HepG2 (cell line): ENCODE measurements around the gene SLC12A9. TPM values are rescaled to one million over a fixed set of nuclear protein-coding genes. Genes with fewer than 3 reads are reported as not detected.

Experiments used
- ATF7-NPFF ChIP-seq: sonication (generic); formaldehyde crosslinking; IDR thresholded peaks from 2 replicates; pipeline ENCODE4 v1.8.1; 2023; ENCODE audit warnings: mild to moderate bottlenecking, low read depth, missing genetic modification reagents, moderate library complexity
- ELF3 ChIP-seq: IDR thresholded peaks from 2 replicates; pipeline ENCODE4 v1.6.1; 2016; ENCODE audit warnings: missing genetic modification reagents, missing compliant biosample characterization
- FOXM1 ChIP-seq: sonication (generic); formaldehyde crosslinking; IDR thresholded peaks from 2 replicates; pipeline ENCODE4 v1.5.0; 2020; ENCODE audit warnings: missing genetic modification reagents
- IRF9 ChIP-seq: sonication (generic); formaldehyde crosslinking; IDR thresholded peaks from 2 replicates; pipeline ENCODE4 v1.8.0; 2022; ENCODE audit warnings: missing genetic modification reagents, mild to moderate bottlenecking, borderline replicate concordance
- NFATC3 ChIP-seq: sonication (generic); formaldehyde crosslinking; IDR thresholded peaks from 2 replicates; pipeline ENCODE4 v1.5.1; 2020; ENCODE audit warnings: mild to moderate bottlenecking, missing genetic modification reagents
- NFIC ChIP-seq: IDR thresholded peaks from 2 replicates; pipeline ENCODE4 v1.6.1; 2012; ENCODE audit warnings: mild to moderate bottlenecking, low read length, inconsistent platforms
- POLR2A ChIP-seq, 2 experiments: IDR thresholded peaks; 2 replicates each; pipeline ENCODE4 v1.6.1; 2011; ENCODE audit warnings: low read depth in 2 of 2, low read length in 2 of 2, mild to moderate bottlenecking in 1 of 2, moderate library complexity in 1 of 2; ENCODE audit not compliant: insufficient read depth in 1 of 2
- RBM39 ChIP-seq: fragments of 200-400 bp; formaldehyde crosslinking; IDR thresholded peaks from one replicate; pipeline ENCODE4 v1.6.1; 2018; ENCODE audit warnings: antibody characterized with exemption, mild to moderate bottlenecking, low read depth, low read length; ENCODE audit not compliant: poor library complexity, severe bottlenecking
- TP53 ChIP-seq: sonication (generic); formaldehyde crosslinking; conservative IDR thresholded peaks from 2 replicates; pipeline ENCODE4 v1.4.0; 2020; ENCODE audit warnings: missing genetic modification reagents
- WIZ ChIP-seq: sonication (generic); formaldehyde crosslinking; IDR thresholded peaks from 2 replicates; pipeline ENCODE4 v1.5.1; 2020; ENCODE audit warnings: mild to moderate bottlenecking, missing genetic modification reagents
- XRCC5 ChIP-seq: fragments of 200-400 bp; formaldehyde crosslinking; optimal IDR thresholded peaks from 2 replicates; pipeline ENCODE3; 2017; ENCODE audit warnings: mild to moderate bottlenecking, low read length
- ZHX2 ChIP-seq, 2 experiments: sonication (generic) in 1 of 2; formaldehyde crosslinking in 1 of 2; IDR thresholded peaks; 2 replicates each; pipeline versions ENCODE4 v1.6.1 to v1.9.0; 2014 to 2022; ENCODE audit warnings: antibody characterized with exemption in 1 of 2, borderline replicate concordance in 1 of 2, inconsistent platforms in 1 of 2, low read depth in 1 of 2, missing genetic modification reagents in 1 of 2
- ZNF10 ChIP-seq: sonication (generic); formaldehyde crosslinking; IDR thresholded peaks from 2 replicates; pipeline ENCODE4 v1.4.0; 2020; ENCODE audit warnings: mild to moderate bottlenecking, low read depth, missing genetic modification reagents, borderline replicate concordance
- ZNF253 ChIP-seq: sonication (generic); formaldehyde crosslinking; IDR thresholded peaks from 2 replicates; pipeline ENCODE4 v1.8.0; 2022; ENCODE audit warnings: mild to moderate bottlenecking, missing genetic modification reagents, borderline replicate concordance
- ZNF432 ChIP-seq: sonication (generic); formaldehyde crosslinking; IDR thresholded peaks from 2 replicates; pipeline ENCODE4 v1.5.0; 2020; ENCODE audit warnings: missing genetic modification reagents, mild to moderate bottlenecking, borderline replicate concordance
- ZNF512B ChIP-seq: sonication (generic); formaldehyde crosslinking; IDR thresholded peaks from 2 replicates; pipeline ENCODE4 v1.5.1; 2020; ENCODE audit warnings: missing genetic modification reagents, mild to moderate bottlenecking, borderline replicate concordance
- ZNF567 ChIP-seq: sonication (generic); formaldehyde crosslinking; IDR thresholded peaks from 2 replicates; pipeline ENCODE4 v1.8.1; 2023; ENCODE audit warnings: mild to moderate bottlenecking, missing genetic modification reagents, borderline replicate concordance
- ZNF572 ChIP-seq: sonication (generic); formaldehyde crosslinking; IDR thresholded peaks from 2 replicates; pipeline ENCODE4 v1.5.1; 2020; ENCODE audit warnings: mild to moderate bottlenecking, missing genetic modification reagents
- ZNF766 ChIP-seq: sonication (generic); formaldehyde crosslinking; IDR thresholded peaks from 2 replicates; pipeline ENCODE4 v1.5.0; 2020; ENCODE audit warnings: missing genetic modification reagents, borderline replicate concordance
- ZSCAN30 ChIP-seq: sonication (generic); formaldehyde crosslinking; IDR thresholded peaks from 2 replicates; pipeline ENCODE4 v1.5.0; 2020; ENCODE audit warnings: mild to moderate bottlenecking, missing genetic modification reagents
- polyA plus RNA-seq, 8 experiments: library from polyadenylated mRNA; depleted of rRNA in 3 of 8; stranded (reverse) in 7 of 8; unstranded in 1 of 8; fragments of >200 nt; fragmentation: Illumina TruSeq in 4 of 8; extraction: Trizol in 4 of 8; gene quantifications; 2 replicates each; pipeline versions ENCODE4 v1.2.1 to v1.2.3, GENCODE V29; 2011 to 2016; ENCODE audit warnings: low read depth in 4 of 8, missing spikeins in 1 of 8, mixed read lengths in 1 of 8; ENCODE audit not compliant: insufficient read depth in 1 of 8
- total RNA-seq, 5 experiments: library from RNA; depleted of rRNA; stranded (reverse); fragments of >200 nt; fragmentation: Illumina TruSeq; extraction: Trizol; gene quantifications; 2 replicates each; pipeline ENCODE4 v1.2.3, GENCODE V29; 2016; ENCODE audit warnings: low read depth in 1 of 5

SLC12A9 gene
- total and polyA plus RNA-seq, 2 of the 13 experiments (the other 11 are each of a cell fraction or from before 2014, with no cell fraction given): 8.7 to 16.6 TPM

- TF ChIP-seq ELF3 (CRISPR knock-in tag) (peak; percentile 85), ATF7-NPFF (CRISPR knock-in tag) (peak; percentile 24; the same call in 1 of the 2 replicates), NFATC3 (no peak), ZNF432 (CRISPR knock-in tag) (no peak), RBM39 (peak; percentile 90), ZSCAN30 (CRISPR knock-in tag) (no peak), POLR2A (IDR thresholded peaks at IDR 0.05; ENCODE audit: insufficient read depth in 1 of 2, low read depth in 2 of 2, low read length in 2 of 2) (peak; percentile 91 to 98), FOXM1 (CRISPR knock-in tag) (no peak), ZNF766 (CRISPR knock-in tag) (peak; percentile 72; the same call in 1 of the 2 replicates), ZNF253 (CRISPR knock-in tag) (no peak), ZHX2 (IDR thresholded peaks at IDR 0.05; ENCODE audit: low read depth) (peak; percentile 77), ZHX2 (CRISPR knock-in tag; IDR thresholded peaks at IDR 0.05; ENCODE audit: borderline replicate concordance) (no peak), ZNF572 (no peak), IRF9 (CRISPR knock-in tag) (peak; percentile 89; the same call in 1 of the 2 replicates), NFIC (no peak), XRCC5 (no peak), ZNF567 (no peak), ZNF512B (no peak), ZNF10 (CRISPR knock-in tag) (no peak), WIZ (peak; percentile 75; the same call in 1 of the 2 replicates), TP53 (CRISPR knock-in tag) (no peak)
Measured at GRCh38 chr7:100874577-100875355, 22.3 kb downstream of the SLC12A9 start, which contains the start of gene SRRT (continued).
